ENCODE measurements around the gene GSTM1.

DNA sequence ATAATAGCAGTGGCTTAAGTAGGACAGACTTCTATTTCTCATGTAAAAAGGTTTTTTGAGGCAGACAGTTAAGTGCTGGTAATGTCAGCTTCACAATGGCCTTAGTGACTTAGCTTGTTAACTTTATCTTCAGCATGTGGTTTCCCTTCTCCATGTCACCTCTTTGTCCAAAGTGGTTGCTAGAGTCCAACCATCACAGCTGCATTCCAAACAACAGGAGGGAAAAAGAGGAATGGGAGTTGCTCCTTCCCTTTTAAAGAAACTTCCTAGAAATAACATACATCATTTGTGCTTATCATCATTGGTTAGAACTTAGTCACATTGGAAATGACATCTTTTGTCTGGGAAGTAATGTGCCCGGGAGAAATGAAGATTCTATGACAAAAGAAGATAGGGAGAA is 34.4 kb downstream of the GSTM1 start:
- TF ChIP-seq, protein P1, sequence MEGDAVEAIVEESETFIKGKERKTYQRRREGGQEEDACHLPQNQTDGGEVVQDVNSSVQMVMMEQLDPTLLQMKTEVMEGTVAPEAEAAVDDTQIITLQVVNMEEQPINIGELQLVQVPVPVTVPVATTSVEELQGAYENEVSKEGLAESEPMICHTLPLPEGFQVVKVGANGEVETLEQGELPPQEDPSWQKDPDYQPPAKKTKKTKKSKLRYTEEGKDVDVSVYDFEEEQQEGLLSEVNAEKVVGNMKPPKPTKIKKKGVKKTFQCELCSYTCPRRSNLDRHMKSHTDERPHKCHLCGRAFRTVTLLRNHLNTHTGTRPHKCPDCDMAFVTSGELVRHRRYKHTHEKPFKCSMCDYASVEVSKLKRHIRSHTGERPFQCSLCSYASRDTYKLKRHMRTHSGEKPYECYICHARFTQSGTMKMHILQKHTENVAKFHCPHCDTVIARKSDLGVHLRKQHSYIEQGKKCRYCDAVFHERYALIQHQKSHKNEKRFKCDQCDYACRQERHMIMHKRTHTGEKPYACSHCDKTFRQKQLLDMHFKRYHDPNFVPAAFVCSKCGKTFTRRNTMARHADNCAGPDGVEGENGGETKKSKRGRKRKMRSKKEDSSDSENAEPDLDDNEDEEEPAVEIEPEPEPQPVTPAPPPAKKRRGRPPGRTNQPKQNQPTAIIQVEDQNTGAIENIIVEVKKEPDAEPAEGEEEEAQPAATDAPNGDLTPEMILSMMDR (IDR thresholded peaks at IDR 0.05; ENCODE audit: low read depth, low read length): no peak
- TF ChIP-seq EZH2phosphoT487 (IDR thresholded peaks at IDR 0.05; ENCODE audit: low read depth): no peak

Data from OCI-LY3 (cell line).